Esophagus (tissue), 2 donors: Measurements from ENCODE around the gene SLAMF8. TPM values are rescaled to one million over a fixed set of nuclear protein-coding genes. Genes with fewer than 3 reads are reported as not detected.

Experiments used
- H3K27ac ChIP-seq, 2 donors: one replicate each; pipeline ENCODE4 v1.5.1; 2013; ENCODE audit warnings: low read depth in 2 of 2, mild to moderate bottlenecking in 2 of 2, inconsistent platforms in 1 of 2, low read length in 1 of 2, moderate library complexity in 1 of 2
- H3K27me3 ChIP-seq, 2 donors: one replicate each; pipeline ENCODE4 v1.6.1; 2013; ENCODE audit warnings: low read length in 2 of 2, control low read depth in 1 of 2, mild to moderate bottlenecking in 1 of 2; ENCODE audit not compliant: insufficient read depth in 2 of 2, control insufficient read depth in 1 of 2
- H3K36me3 ChIP-seq, 2 donors: one replicate each; pipeline ENCODE4 v1.6.1; 2013; ENCODE audit warnings: low read length in 1 of 2; ENCODE audit not compliant: control insufficient read depth in 2 of 2, insufficient read depth in 2 of 2
- H3K4me1 ChIP-seq, 2 donors: one replicate each; pipeline ENCODE4 v1.6.1; 2013; ENCODE audit warnings: low read length in 1 of 2; ENCODE audit not compliant: control insufficient read depth in 2 of 2, insufficient read depth in 2 of 2
- H3K4me3 ChIP-seq, 2 donors: one replicate each; pipeline ENCODE4 v1.5.1; 2013; ENCODE audit warnings: low read length in 2 of 2, mild to moderate bottlenecking in 2 of 2, low read depth in 1 of 2, moderate library complexity in 1 of 2
- H3K9me3 ChIP-seq, 2 donors: one replicate each; pipeline ENCODE4 v1.6.1; 2013; ENCODE audit warnings: mild to moderate bottlenecking in 2 of 2, low read depth in 1 of 2, low read length in 1 of 2, moderate library complexity in 1 of 2; ENCODE audit not compliant: control insufficient read depth in 2 of 2, insufficient read depth in 1 of 2
- WGBS, 2 donors: extraction: QIAGEN DNeasy Blood & Tissue Kit; methylation state at CpG; one replicate each; pipeline ENCODE4 v1.1.7; 2013; 5-methylcytosine and 5-hydroxymethylcytosine counted together
- polyA plus RNA-seq, 2 donors: library from polyadenylated mRNA; stranded (reverse); fragments of 200-250 nt; gene quantifications; one replicate each; pipeline ENCODE4 v1.2.3, GENCODE V29; 2013
- donor health status: healthy with polysubstance abuse.
- donor health status: Bipolar disorder and iron deficiency.

Gene SLAMF8
- polyA plus RNA-seq, 2 donors, result 0.33 to 0.81 TPM

- Histone ChIP-seq H3K4me3 (no peak overlapping the region), H3K9me3 (no peaks in the 10 kb centered on the region), H3K4me1 (no peaks in the 10 kb centered on the region), H3K27ac (no peak overlapping the region), H3K36me3 (no peaks in the 10 kb centered on the region), H3K27me3 (no peaks in the 10 kb centered on the region)
- WGBS, 2 donors, result 56 to 67% methylated on average over 3 of the region's 3 CpGs
These were observed 35.6 kb upstream of the SLAMF8 start for GRCh38 chr1:159791031-159791430.

GRCh38 chr1:159791461-159791860, 35.2 kb upstream of the SLAMF8 start:
- H3K9me3 ChIP-seq, result no peaks in the 10 kb centered on the region
- no peaks in the 10 kb centered on the region for H3K27me3 ChIP-seq
- no peaks in the 10 kb centered on the region for H3K4me1 ChIP-seq
- H3K4me3 ChIP-seq, result no peak overlapping the region
- 18 to 24% methylated on average over 3 of the region's 3 CpGs for WGBS, 2 donors
- H3K27ac ChIP-seq, result no peak overlapping the region
- no peaks in the 10 kb centered on the region for H3K36me3 ChIP-seq

GRCh38 chr1:159795534-159795933, 31.1 kb upstream of the SLAMF8 start:
- Histone ChIP-seq H3K9me3 (no peaks in the 10 kb centered on the region), H3K36me3 (no peaks in the 10 kb centered on the region), H3K4me3 (no peak overlapping the region), H3K27ac (no peak overlapping the region), H3K4me1 (no peaks in the 10 kb centered on the region), H3K27me3 (no peaks in the 10 kb centered on the region)
- WGBS, 2 donors, result 64 to 66% methylated on average over 5 of the region's 5 CpGs

GRCh38 chr1:159798893-159799292, 27.8 kb upstream of the SLAMF8 start:
- Histone ChIP-seq H3K4me3 (no peak overlapping the region), H3K9me3 (no peaks in the 10 kb centered on the region), H3K36me3 (no peaks in the 10 kb centered on the region), H3K4me1 (no peaks in the 10 kb centered on the region), H3K27ac (no peak overlapping the region), H3K27me3 (no peaks in the 10 kb centered on the region)
- WGBS, 2 donors, result 5 to 6% methylated on average over 2 of the region's 2 CpGs

- H3K27ac ChIP-seq, result no peak overlapping the region
- no peaks in the 10 kb centered on the region for H3K36me3 ChIP-seq
- H3K4me3 ChIP-seq, result no peak overlapping the region
- no peaks in the 10 kb centered on the region for H3K27me3 ChIP-seq
- 97 to 99% methylated on average over 4 of the region's 4 CpGs for WGBS, 2 donors
- no peaks in the 10 kb centered on the region for H3K9me3 ChIP-seq
- H3K4me1 ChIP-seq, result no peaks in the 10 kb centered on the region
These were observed 27.2 kb upstream of the SLAMF8 start for GRCh38 chr1:159799446-159799985.

- Histone ChIP-seq H3K27me3 (no peaks in the 10 kb centered on the region), H3K9me3 (no peaks in the 10 kb centered on the region), H3K27ac (no peak overlapping the region), H3K36me3 (no peaks in the 10 kb centered on the region), H3K4me1 (no peaks in the 10 kb centered on the region), H3K4me3 (no peak overlapping the region)
- 64 to 71% methylated on average over 8 of the region's 8 CpGs for WGBS, 2 donors
These were observed 26.3 kb upstream of the SLAMF8 start for GRCh38 chr1:159800177-159800930.

GRCh38 chr1:159802111-159802510, 24.6 kb upstream of the SLAMF8 start, which contains the start of gene FCRL6:
Gene FCRL6 (plus strand): TSS chr1:159802360. CDS start chr1:159802425, 65 bp downstream.
- H3K9me3 ChIP-seq, result no peaks in the 10 kb centered on the region
- no peaks in the 10 kb centered on the region for H3K36me3 ChIP-seq
- WGBS, 2 donors, result 85 to 90% methylated on average over 8 of the region's 8 CpGs

GRCh38 chr1:159803956-159804689, 22.6 kb upstream of the SLAMF8 start:
- Histone ChIP-seq H3K4me3 (no peak overlapping the region), H3K27me3 (no peaks in the 10 kb centered on the region), H3K9me3 (no peaks in the 10 kb centered on the region), H3K36me3 (no peaks in the 10 kb centered on the region), H3K27ac (no peak overlapping the region), H3K4me1 (no peaks in the 10 kb centered on the region)
- WGBS, 2 donors, result 74 to 77% methylated on average over 7 of the region's 7 CpGs

More at GRCh38 chr1:159802111-159802510, 24.6 kb upstream of the SLAMF8 start, which contains the start of gene FCRL6:
- H3K27me3 ChIP-seq, result no peaks in the 10 kb centered on the region
- no peaks in the 10 kb centered on the region for H3K4me1 ChIP-seq
- H3K27ac ChIP-seq, result no peak within 1 kb of the TSS
- H3K4me3 ChIP-seq, result no peak within 1 kb of the TSS

GRCh38 chr1:159804924-159805323, 21.7 kb upstream of the SLAMF8 start:
- Histone ChIP-seq H3K27me3 (no peaks in the 10 kb centered on the region), H3K27ac (no peak overlapping the region), H3K4me1 (no peaks in the 10 kb centered on the region), H3K9me3 (no peaks in the 10 kb centered on the region), H3K36me3 (no peaks in the 10 kb centered on the region), H3K4me3 (no peak overlapping the region)
- WGBS, 2 donors, result 40 to 48% methylated on average over 2 of the region's 2 CpGs
